ENCODE data around the gene SHKBP1.
"Not testable (repeated sequence)": the region's sequence is repeated elsewhere in the genome, so short reads cannot be mapped to it uniquely, and the experiment has no call there.

SHKBP1 gene

GRCh38 chr19:40616178-40616577 lies 39.5 kb downstream of the SHKBP1 start:
- no peak for DNase-seq

GRCh38 chr19:40616941-40617340 lies 40.3 kb downstream of the SHKBP1 start:
- DNase-seq: no peak

- DNase-seq: no peak
Observed at GRCh38 chr19:40617961-40618360, 41.3 kb downstream of the SHKBP1 start.

- no peak for DNase-seq
Observed at GRCh38 chr19:40619333-40620160, 42.9 kb downstream of the SHKBP1 start.

GRCh38 chr19:40620161-40620485 lies 43.5 kb downstream of the SHKBP1 start:
- DNase-seq: no peak

- DNase-seq: no peak
Observed at GRCh38 chr19:40621283-40621682, 44.6 kb downstream of the SHKBP1 start.

- DNase-seq: no peak
Observed at GRCh38 chr19:40621966-40622772, 45.5 kb downstream of the SHKBP1 start.

- DNase-seq: no peak
Observed at GRCh38 chr19:40622773-40623075, 46.1 kb downstream of the SHKBP1 start.

GRCh38 chr19:40623403-40624251 lies 47.0 kb downstream of the SHKBP1 start:
- no peak for DNase-seq

- not testable (repeated sequence) for DNase-seq
Observed at GRCh38 chr19:40624369-40625153, 47.9 kb downstream of the SHKBP1 start.

GRCh38 chr19:40625406-40626120 lies 48.9 kb downstream of the SHKBP1 start:
- DNase-seq: no peak

- DNase-seq: no peak
Observed at GRCh38 chr19:40626918-40627317, 50.2 kb downstream of the SHKBP1 start.

GRCh38 chr19:40627486-40628279 lies 51.0 kb downstream of the SHKBP1 start:
- no peak for DNase-seq

GRCh38 chr19:40629346-40629745 lies 52.7 kb downstream of the SHKBP1 start:
- no peak for DNase-seq

GRCh38 chr19:40630571-40631160 lies 54.0 kb downstream of the SHKBP1 start:
- DNase-seq: no peak

- DNase-seq: no peak
Observed at GRCh38 chr19:40632311-40633036, 55.8 kb downstream of the SHKBP1 start.

- no peak for DNase-seq
Observed at GRCh38 chr19:40633207-40633606, 56.5 kb downstream of the SHKBP1 start.

- DNase-seq: no peak
Observed at GRCh38 chr19:40638327-40638726, 61.7 kb downstream of the SHKBP1 start.

GRCh38 chr19:40639638-40639982 lies 62.9 kb downstream of the SHKBP1 start:
- DNase-seq: no peak

GRCh38 chr19:40640744-40641143 lies 64.1 kb downstream of the SHKBP1 start:
- DNase-seq: no peak
